Measurements from ENCODE around the gene PERM1.

Gene PERM1

GRCh38 chr1:952603-953002, 29.3 kb downstream of the PERM1 start:
- Histone ChIP-seq H3K4me3 (ENCODE audit: insufficient read depth in 1 of 2, low read depth in 1 of 2, low read length in 2 of 2) (no peak overlapping the region), H2BK120ac (ENCODE audit: low read depth, low read length) (no peak overlapping the region), H2AFZ (ENCODE audit: low read depth, low read length) (no peak overlapping the region), H3K9me3 (ENCODE audit: control insufficient read depth, low read length) (no peaks in the 10 kb centered on the region), H2BK15ac (ENCODE audit: low read depth, poor library complexity, severe bottlenecking) (no peak overlapping the region), H2BK5ac (ENCODE audit: low read depth, low read length, poor library complexity, severe bottlenecking) (no peak overlapping the region), H3K4me1 (ENCODE audit: control insufficient read depth, insufficient read depth, low read depth, low read length) (peaks cover 4% of the 10 kb centered on the region), H3K4me2 (ENCODE audit: low read length, poor library complexity, severe bottlenecking) (no peak overlapping the region), H4K8ac (ENCODE audit: low read length) (no peak overlapping the region), H3K27me3 (ENCODE audit: control insufficient read depth in 1 of 2, insufficient read depth in 1 of 2, low read length in 2 of 2) (no peaks in the 10 kb centered on the region), H3K18ac (ENCODE audit: low read depth in 1 of 2, low read length in 2 of 2) (no peak overlapping the region), H3K23ac (ENCODE audit: low read length in 2 of 2) (no peak overlapping the region), H3K4ac (ENCODE audit: low read depth in 1 of 2, low read length in 2 of 2) (no peak overlapping the region), H3K9ac (ENCODE audit: low read length) (no peak overlapping the region), H3K27ac (ENCODE audit: low read length, poor library complexity, severe bottlenecking) (no peak overlapping the region), H2AK5ac (ENCODE audit: low read length, severe bottlenecking) (no peak overlapping the region), H4K91ac (ENCODE audit: low read length) (no peak overlapping the region), H3K36me3 (ENCODE audit: control insufficient read depth in 1 of 2, insufficient read depth in 2 of 2, low read depth in 1 of 2, low read length in 2 of 2) (peaks cover 88 to 98% of the 10 kb centered on the region in 2 experiments), H2BK12ac (ENCODE audit: low read length in 2 of 2) (no peak overlapping the region), H3K79me1 (replicated peaks; ENCODE audit: low read length, poor library complexity, severe bottlenecking) (peaks cover 47% of the 10 kb centered on the region), H3K14ac (ENCODE audit: low read length in 2 of 2) (no peak overlapping the region)
- no peak for DNase-seq
- 96% methylated on average over 7 of the region's 7 CpGs for WGBS

GRCh38 chr1:952201-952600, 29.7 kb downstream of the PERM1 start:
- DNase-seq: no peak
- Histone ChIP-seq H3K4me1 (ENCODE audit: control insufficient read depth, insufficient read depth, low read depth, low read length) (peaks cover 2% of the 10 kb centered on the region), H3K18ac (ENCODE audit: low read depth in 1 of 2, low read length in 2 of 2) (no peak overlapping the region), H3K79me1 (replicated peaks; ENCODE audit: low read length, poor library complexity, severe bottlenecking) (peaks cover 44% of the 10 kb centered on the region), H2BK5ac (ENCODE audit: low read depth, low read length, poor library complexity, severe bottlenecking) (no peak overlapping the region), H3K4me2 (ENCODE audit: low read length, poor library complexity, severe bottlenecking) (no peak overlapping the region), H2AFZ (ENCODE audit: low read depth, low read length) (no peak overlapping the region), H3K9me3 (ENCODE audit: control insufficient read depth, low read length) (no peaks in the 10 kb centered on the region), H3K36me3 (ENCODE audit: control insufficient read depth in 1 of 2, insufficient read depth in 2 of 2, low read depth in 1 of 2, low read length in 2 of 2) (peaks cover 92 to 100% of the 10 kb centered on the region in 2 experiments), H3K27ac (ENCODE audit: low read length, poor library complexity, severe bottlenecking) (no peak overlapping the region), H3K14ac (ENCODE audit: low read length in 2 of 2) (no peak overlapping the region), H2AK5ac (ENCODE audit: low read length, severe bottlenecking) (no peak overlapping the region), H3K4ac (ENCODE audit: low read depth in 1 of 2, low read length in 2 of 2) (no peak overlapping the region), H3K9ac (ENCODE audit: low read length) (no peak overlapping the region), H4K91ac (ENCODE audit: low read length) (no peak overlapping the region), H2BK12ac (ENCODE audit: low read length in 2 of 2) (no peak overlapping the region), H2BK15ac (ENCODE audit: low read depth, poor library complexity, severe bottlenecking) (no peak overlapping the region), H4K8ac (ENCODE audit: low read length) (no peak overlapping the region), H3K27me3 (ENCODE audit: control insufficient read depth in 1 of 2, insufficient read depth in 1 of 2, low read length in 2 of 2) (no peaks in the 10 kb centered on the region), H3K4me3 (ENCODE audit: insufficient read depth in 1 of 2, low read depth in 1 of 2, low read length in 2 of 2) (no peak overlapping the region), H3K23ac (ENCODE audit: low read length in 2 of 2) (no peak overlapping the region), H2BK120ac (ENCODE audit: low read depth, low read length) (no peak overlapping the region)
- 95% methylated on average over 15 of the region's 15 CpGs for WGBS

GRCh38 chr1:951364-951763, 30.5 kb downstream of the PERM1 start:
- Histone ChIP-seq H2BK120ac (ENCODE audit: low read depth, low read length) (no peak overlapping the region), H3K4me2 (ENCODE audit: low read length, poor library complexity, severe bottlenecking) (no peak overlapping the region)

GRCh38 chr1:950881-951280, 31.0 kb downstream of the PERM1 start:
- WGBS: 96% methylated on average over 20 of the region's 23 CpGs
- H2BK5ac ChIP-seq (ENCODE audit: low read depth, low read length, poor library complexity, severe bottlenecking): no peak overlapping the region
- no peak overlapping the region for H2AK5ac ChIP-seq (ENCODE audit: low read length, severe bottlenecking)
- H3K4me3 ChIP-seq (ENCODE audit: insufficient read depth in 1 of 2, low read depth in 1 of 2, low read length in 2 of 2): no peak overlapping the region
- H2AFZ ChIP-seq (ENCODE audit: low read depth, low read length): no peak overlapping the region
- peaks cover 36% of the 10 kb centered on the region for H3K79me1 ChIP-seq (replicated peaks; ENCODE audit: low read length, poor library complexity, severe bottlenecking)
- no peak overlapping the region for H3K18ac ChIP-seq (ENCODE audit: low read depth in 1 of 2, low read length in 2 of 2)
- H4K8ac ChIP-seq (ENCODE audit: low read length): no peak overlapping the region
- H2BK12ac ChIP-seq (ENCODE audit: low read length in 2 of 2): no peak overlapping the region
- H3K27me3 ChIP-seq (ENCODE audit: control insufficient read depth in 1 of 2, insufficient read depth in 1 of 2, low read length in 2 of 2): no peaks in the 10 kb centered on the region
- no peak overlapping the region for H3K9ac ChIP-seq (ENCODE audit: low read length)
- H4K91ac ChIP-seq (ENCODE audit: low read length): no peak overlapping the region
- no peak overlapping the region for H3K4me2 ChIP-seq (ENCODE audit: low read length, poor library complexity, severe bottlenecking)
- H3K4me1 ChIP-seq (ENCODE audit: control insufficient read depth, insufficient read depth, low read depth, low read length): peaks cover 2% of the 10 kb centered on the region
- H3K14ac ChIP-seq (ENCODE audit: low read length in 2 of 2): no peak overlapping the region
- H3K36me3 ChIP-seq (ENCODE audit: control insufficient read depth in 1 of 2, insufficient read depth in 2 of 2, low read depth in 1 of 2, low read length in 2 of 2): peaks cover 93 to 100% of the 10 kb centered on the region in 2 experiments
- no peak overlapping the region for H3K23ac ChIP-seq (ENCODE audit: low read length in 2 of 2)
- H2BK120ac ChIP-seq (ENCODE audit: low read depth, low read length): no peak overlapping the region
- no peaks in the 10 kb centered on the region for H3K9me3 ChIP-seq (ENCODE audit: control insufficient read depth, low read length)
- H3K4ac ChIP-seq (ENCODE audit: low read depth in 1 of 2, low read length in 2 of 2): no peak overlapping the region
- H2BK15ac ChIP-seq (ENCODE audit: low read depth, poor library complexity, severe bottlenecking): no peak overlapping the region
- H3K27ac ChIP-seq (ENCODE audit: low read length, poor library complexity, severe bottlenecking): no peak overlapping the region
- no peak for DNase-seq

More at GRCh38 chr1:951364-951763, 30.5 kb downstream of the PERM1 start:
- no peak overlapping the region for H3K23ac ChIP-seq (ENCODE audit: low read length in 2 of 2)
- no peak overlapping the region for H3K27ac ChIP-seq (ENCODE audit: low read length, poor library complexity, severe bottlenecking)
- no peak overlapping the region for H2AFZ ChIP-seq (ENCODE audit: low read depth, low read length)
- H3K4ac ChIP-seq (ENCODE audit: low read depth in 1 of 2, low read length in 2 of 2): no peak overlapping the region
- H4K8ac ChIP-seq (ENCODE audit: low read length): no peak overlapping the region
- no peak overlapping the region for H2BK15ac ChIP-seq (ENCODE audit: low read depth, poor library complexity, severe bottlenecking)
- no peak overlapping the region for H3K18ac ChIP-seq (ENCODE audit: low read depth in 1 of 2, low read length in 2 of 2)
- peaks cover 2% of the 10 kb centered on the region for H3K4me1 ChIP-seq (ENCODE audit: control insufficient read depth, insufficient read depth, low read depth, low read length)
- no peak overlapping the region for H3K9ac ChIP-seq (ENCODE audit: low read length)
- no peaks in the 10 kb centered on the region for H3K9me3 ChIP-seq (ENCODE audit: control insufficient read depth, low read length)
- H2BK12ac ChIP-seq (ENCODE audit: low read length in 2 of 2): no peak overlapping the region
- H3K27me3 ChIP-seq (ENCODE audit: control insufficient read depth in 1 of 2, insufficient read depth in 1 of 2, low read length in 2 of 2): no peaks in the 10 kb centered on the region
- 85% methylated on average over 6 of the region's 6 CpGs for WGBS
- peak; percentile 50 for DNase-seq
- no peak overlapping the region for H3K4me3 ChIP-seq (ENCODE audit: insufficient read depth in 1 of 2, low read depth in 1 of 2, low read length in 2 of 2)
- H3K36me3 ChIP-seq (ENCODE audit: control insufficient read depth in 1 of 2, insufficient read depth in 2 of 2, low read depth in 1 of 2, low read length in 2 of 2): peaks cover 93 to 100% of the 10 kb centered on the region in 2 experiments
- H2AK5ac ChIP-seq (ENCODE audit: low read length, severe bottlenecking): no peak overlapping the region
- no peak overlapping the region for H2BK5ac ChIP-seq (ENCODE audit: low read depth, low read length, poor library complexity, severe bottlenecking)
- H3K79me1 ChIP-seq (replicated peaks; ENCODE audit: low read length, poor library complexity, severe bottlenecking): peaks cover 40% of the 10 kb centered on the region
- H4K91ac ChIP-seq (ENCODE audit: low read length): no peak overlapping the region
- H3K14ac ChIP-seq (ENCODE audit: low read length in 2 of 2): no peak overlapping the region

Data from mesenchymal stem cell (in vitro differentiated cells and primary cell).